ENCODE results near the gene SEMA3G.

The SEMA3G gene

GRCh38 chr3:52434491-52435115 is 10.3 kb downstream of the SEMA3G start:
- no peak for DNase-seq
- no peak for TF ChIP-seq GATA1 (IDR thresholded peaks at IDR 0.05; ENCODE audit: low read depth, low read length)
- TF ChIP-seq POLR2A (IDR thresholded peaks at IDR 0.05; ENCODE audit: low read length), result no peak

DNA sequence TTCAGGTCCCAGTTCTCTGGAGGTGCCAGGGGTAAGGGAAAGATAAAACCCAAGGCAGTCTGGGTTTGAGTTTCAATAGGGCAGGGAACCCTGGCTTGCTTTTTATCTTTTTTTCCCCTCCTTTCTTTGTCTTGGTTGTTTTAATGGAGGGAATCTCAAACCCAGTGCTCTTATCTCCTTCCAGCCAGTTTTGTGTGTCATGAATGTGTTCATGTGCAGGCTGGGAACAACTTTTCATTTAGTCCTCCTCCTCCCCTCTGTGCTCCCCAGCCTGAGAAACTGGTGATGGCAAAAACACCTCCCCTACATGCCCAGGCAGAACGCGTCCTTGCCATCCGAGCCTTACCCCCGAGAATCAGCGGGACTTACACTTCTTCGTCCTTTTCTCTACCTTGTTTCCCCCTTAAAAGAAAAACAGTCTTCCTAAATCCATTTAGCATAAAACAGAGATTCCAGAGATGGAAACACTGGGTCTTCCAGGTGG is 10.9 kb downstream of the SEMA3G start:
- no peak for TF ChIP-seq POLR2A (IDR thresholded peaks at IDR 0.05; ENCODE audit: low read length)

DNA sequence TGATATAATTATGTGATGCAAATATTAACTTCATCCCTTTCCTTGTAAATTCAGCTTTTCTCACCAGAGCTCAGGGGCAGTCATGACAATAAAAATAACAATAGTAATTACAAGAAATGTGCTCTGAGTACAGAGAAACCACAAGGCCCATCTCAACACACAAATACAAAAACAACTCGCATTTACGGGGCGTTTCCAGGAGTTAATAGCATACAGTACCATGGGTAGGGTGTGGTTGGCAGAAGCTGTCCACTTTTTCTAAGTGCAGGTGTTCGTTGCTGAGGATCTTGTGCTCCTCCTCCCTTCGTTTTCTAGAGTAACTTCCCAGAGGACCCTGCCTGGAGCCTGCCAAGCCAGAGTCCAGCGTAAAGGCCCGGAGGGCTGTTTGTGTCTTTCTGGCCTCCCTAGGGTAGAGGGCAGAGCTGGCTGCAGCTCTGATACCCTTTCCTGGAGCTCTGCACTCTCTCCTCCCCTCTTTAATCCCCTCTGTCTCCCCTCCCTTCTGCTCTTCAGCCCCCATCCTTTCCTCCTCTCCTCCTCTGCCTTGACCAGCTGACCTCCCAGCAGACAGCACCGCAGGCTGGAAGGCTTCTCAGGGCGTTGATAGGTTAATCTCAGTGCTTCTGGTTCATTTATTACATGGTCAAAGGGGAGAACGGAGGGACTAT is 11.4 kb downstream of the SEMA3G start:
- TF ChIP-seq GATA1 (IDR thresholded peaks at IDR 0.05; ENCODE audit: low read depth, low read length), result no peak
- TF ChIP-seq POLR2A (IDR thresholded peaks at IDR 0.05; ENCODE audit: low read length), result no peak
- DNase-seq, result no peak

More for the DNA sequence above, 10.9 kb downstream of the SEMA3G start:
- no peak for DNase-seq

DNA sequence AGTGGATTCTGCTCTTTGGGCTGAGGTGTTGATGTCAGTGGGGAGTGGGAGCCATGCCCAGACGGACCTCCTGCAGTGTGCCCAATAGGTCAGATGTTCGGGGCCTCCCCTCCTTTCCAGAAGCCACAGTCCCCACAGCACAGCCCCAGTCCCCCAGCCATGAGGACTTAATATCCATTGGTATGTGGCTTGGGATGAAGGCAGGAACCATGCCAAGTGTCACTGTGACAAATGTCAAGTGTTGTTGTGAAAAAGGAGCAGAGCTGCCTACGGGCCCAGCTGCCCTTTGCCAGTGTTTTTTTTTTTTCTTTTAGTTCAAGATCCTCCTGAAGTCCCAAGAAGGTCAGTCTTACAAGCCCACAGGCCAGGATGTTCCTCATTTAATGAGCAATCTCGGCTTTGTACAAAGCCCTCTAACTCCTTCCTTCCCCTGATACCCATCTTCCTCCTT is 12.2 kb downstream of the SEMA3G start:
- no peak for DNase-seq
- TF ChIP-seq POLR2A (IDR thresholded peaks at IDR 0.05; ENCODE audit: low read length), result no peak
- no peak for TF ChIP-seq GATA1 (IDR thresholded peaks at IDR 0.05; ENCODE audit: low read depth, low read length)

GRCh38 chr3:52432225-52432624 is 12.7 kb downstream of the SEMA3G start:
- DNase-seq, result no peak
- no peak for TF ChIP-seq GATA1 (IDR thresholded peaks at IDR 0.05; ENCODE audit: low read depth, low read length)
- TF ChIP-seq POLR2A (IDR thresholded peaks at IDR 0.05; ENCODE audit: low read length), result no peak

DNA sequence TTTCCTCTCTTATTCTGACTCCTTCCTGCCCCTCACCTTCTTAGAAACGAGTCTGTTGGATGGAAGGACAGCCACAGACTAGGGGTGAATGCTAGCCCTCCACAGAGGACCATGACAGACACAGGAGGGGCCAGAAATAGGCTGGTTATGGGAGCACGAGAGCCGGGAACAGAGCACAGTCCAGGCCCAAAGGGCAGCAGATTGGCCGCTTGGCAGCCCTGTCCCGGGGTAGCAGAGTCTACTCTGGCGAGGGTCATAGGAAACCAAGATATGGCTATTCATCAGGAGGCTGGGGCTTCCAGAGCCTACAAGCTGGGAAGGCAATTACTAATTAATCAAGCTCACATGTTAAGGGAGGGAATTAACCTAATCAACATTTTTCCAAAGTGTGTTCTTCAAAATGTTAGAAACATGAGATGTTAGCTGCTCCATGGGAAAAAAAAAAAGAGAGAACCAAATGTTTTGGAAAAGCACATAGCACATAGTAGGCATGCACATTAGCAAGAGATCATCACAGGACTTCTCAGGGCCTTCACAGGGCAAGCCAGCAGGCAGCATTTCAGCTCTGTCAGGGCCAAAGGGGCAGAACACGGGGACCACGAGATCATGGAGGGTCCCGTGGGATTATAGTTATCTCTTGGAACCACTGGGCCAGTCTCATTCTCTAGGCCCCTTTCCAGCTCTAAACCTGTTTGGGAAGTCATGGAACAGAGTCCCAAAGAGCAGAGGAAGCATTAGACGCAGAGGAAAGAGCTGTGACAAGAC is 13.3 kb downstream of the SEMA3G start:
- TF ChIP-seq GATA1 (IDR thresholded peaks at IDR 0.05; ENCODE audit: low read depth, low read length) (no peak), POLR2A (IDR thresholded peaks at IDR 0.05; ENCODE audit: low read length) (no peak)
- DNase-seq, result no peak

- DNase-seq, result no peak
- TF ChIP-seq GATA1 (IDR thresholded peaks at IDR 0.05; ENCODE audit: low read depth, low read length) (no peak), POLR2A (IDR thresholded peaks at IDR 0.05; ENCODE audit: low read length) (no peak)
These were observed 14.5 kb downstream of the SEMA3G start for GRCh38 chr3:52430416-52430810.

DNA sequence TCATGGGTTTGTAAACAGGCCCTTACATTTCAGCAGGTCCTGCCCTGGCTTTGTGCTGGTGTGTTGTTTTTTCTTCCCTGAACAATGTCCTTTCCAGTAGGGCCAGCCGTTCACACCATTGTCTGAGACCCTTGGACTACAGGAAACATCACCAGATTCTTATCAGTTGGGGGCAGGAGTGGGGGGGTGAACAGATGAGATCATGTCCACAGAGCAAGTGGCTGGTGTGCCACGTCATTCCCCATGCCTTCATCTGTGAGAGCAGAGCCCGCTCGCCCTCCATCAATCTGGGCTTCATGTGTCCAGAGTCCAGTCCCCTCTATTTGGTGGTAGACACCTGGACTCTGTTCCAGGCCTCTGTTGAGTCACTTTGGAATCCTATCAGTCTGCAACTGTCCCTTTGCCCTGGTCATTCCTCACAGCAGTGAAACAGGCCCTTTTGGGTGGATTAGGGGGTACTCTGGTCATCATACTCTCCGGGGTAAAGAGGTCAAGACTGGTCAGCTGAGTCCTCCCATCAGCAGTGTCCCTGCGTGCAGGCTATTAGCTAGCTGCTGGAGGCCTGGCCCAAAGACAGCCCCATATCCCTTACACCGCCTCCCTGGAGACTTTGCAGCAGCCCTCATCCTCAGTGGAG is 15.0 kb downstream of the SEMA3G start:
- TF ChIP-seq POLR2A (IDR thresholded peaks at IDR 0.05; ENCODE audit: low read length) (no peak), GATA1 (IDR thresholded peaks at IDR 0.05; ENCODE audit: low read depth, low read length) (no peak)
- no peak for DNase-seq

- no peak for DNase-seq
- TF ChIP-seq POLR2A (IDR thresholded peaks at IDR 0.05; ENCODE audit: low read length), result no peak
- no peak for TF ChIP-seq GATA1 (IDR thresholded peaks at IDR 0.05; ENCODE audit: low read depth, low read length)
These were observed 15.9 kb downstream of the SEMA3G start for GRCh38 chr3:52429031-52429430.

- no peak for TF ChIP-seq GATA1 (IDR thresholded peaks at IDR 0.05; ENCODE audit: low read depth, low read length)
- no peak for TF ChIP-seq POLR2A (IDR thresholded peaks at IDR 0.05; ENCODE audit: low read length)
- DNase-seq, result peak; percentile 47 to 71
These were observed 16.5 kb downstream of the SEMA3G start for GRCh38 chr3:52428151-52429005.

DNA sequence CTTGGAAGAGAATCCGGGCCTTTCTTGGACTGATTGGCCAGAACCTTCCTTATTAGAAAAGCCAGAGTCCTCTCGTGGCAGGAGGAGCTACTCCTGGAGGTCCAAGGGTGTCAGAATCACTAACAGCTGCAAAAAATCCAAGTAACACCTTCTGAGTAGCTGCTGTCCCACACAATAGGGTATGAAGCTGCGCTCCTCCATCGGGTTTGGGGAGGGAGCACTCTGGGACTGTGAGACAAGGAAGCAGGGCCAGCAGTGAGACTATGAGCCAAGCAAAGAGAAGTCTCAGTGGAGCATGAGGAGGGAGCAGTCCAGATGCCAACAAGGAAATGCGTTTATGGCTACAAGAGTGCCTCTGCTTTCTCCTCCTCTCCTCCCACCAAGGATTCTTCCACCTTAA is 21.7 kb downstream of the SEMA3G start:
- DNase-seq, result no peak
- no peak for TF ChIP-seq GATA1 (IDR thresholded peaks at IDR 0.05; ENCODE audit: low read depth, low read length)

DNA sequence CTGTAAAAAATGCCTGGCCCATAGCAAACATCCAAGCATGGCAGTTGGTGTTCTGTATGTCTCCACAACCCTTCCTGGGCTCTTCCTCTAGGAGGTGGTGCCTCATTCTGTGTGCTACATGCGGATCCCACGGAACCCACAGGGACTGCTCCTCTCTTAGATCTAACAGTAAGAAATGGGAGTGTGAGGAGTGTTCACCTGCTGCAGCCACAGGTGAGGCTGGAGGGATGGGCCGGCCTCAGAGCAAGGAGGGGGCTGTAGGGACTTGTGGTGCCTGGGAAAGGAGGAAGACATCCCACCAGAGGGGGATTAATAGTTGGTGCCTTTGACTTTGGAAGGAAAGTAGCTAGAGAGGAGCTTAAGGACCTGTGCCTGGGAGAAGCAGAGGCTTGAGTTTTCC is 22.2 kb downstream of the SEMA3G start:
- TF ChIP-seq GATA1 (IDR thresholded peaks at IDR 0.05; ENCODE audit: low read depth, low read length) (no peak), POLR2A (IDR thresholded peaks at IDR 0.05; ENCODE audit: low read length) (no peak)
- DNase-seq, result no peak

- no peak for DNase-seq
- TF ChIP-seq GATA1 (IDR thresholded peaks at IDR 0.05; ENCODE audit: low read depth, low read length) (no peak), POLR2A (IDR thresholded peaks at IDR 0.05; ENCODE audit: low read length) (no peak)
These were observed 24.5 kb downstream of the SEMA3G start for GRCh38 chr3:52420388-52420787.

Measured in erythroblast (primary cell).